Calu3 (cell line): Measurements from ENCODE around the gene MKI67. TPM values are rescaled to one million over a fixed set of nuclear protein-coding genes. Genes with fewer than 3 reads are reported as not detected.

Experiments
- BruUV-seq: library from RNA; stranded (reverse); fragments of 400-500 nt; replicated peaks from 2 replicates; lab custom pipeline; 2021; lab: Mats Ljungman, UMichigan
- CTCF ChIA-PET: fragments of 300-600 bp; sonication (Branson Sonifier 250); formaldehyde crosslinking; loops from one replicate; lab custom pipeline; 2022; ENCODE audit warnings: antibody characterized with exemption; lab: Charles Lee
- DNase-seq: peaks from one replicate; pipeline ENCODE4 v3.0.0; 2022
- H3K27ac Mint-ChIP-seq: one replicate; pipeline ENCODE4 v1.8.0; 2022; ENCODE audit warnings: mixed read lengths; ENCODE audit not compliant: unreplicated experiment
- H3K27me3 Mint-ChIP-seq: one replicate; pipeline ENCODE4 v1.8.0; 2022; ENCODE audit warnings: mixed read lengths; ENCODE audit not compliant: unreplicated experiment
- H3K36me3 Mint-ChIP-seq: one replicate; pipeline ENCODE4 v1.8.0; 2022; ENCODE audit warnings: mild to moderate bottlenecking, moderate library complexity, mixed read lengths; ENCODE audit not compliant: insufficient read depth, unreplicated experiment
- H3K4me1 Mint-ChIP-seq: one replicate; pipeline ENCODE4 v1.8.0; 2022; ENCODE audit warnings: mild to moderate bottlenecking, low read depth, mixed read lengths; ENCODE audit not compliant: unreplicated experiment
- H3K4me3 Mint-ChIP-seq: one replicate; pipeline ENCODE4 v1.8.0; 2022; ENCODE audit warnings: mild to moderate bottlenecking, low read depth, moderate library complexity, mixed read lengths; ENCODE audit not compliant: unreplicated experiment
- H3K9me3 Mint-ChIP-seq: one replicate; pipeline ENCODE4 v1.8.0; 2022; ENCODE audit warnings: low read depth, mixed read lengths; ENCODE audit not compliant: unreplicated experiment
- CTCF ChIP-seq: fragments of 200-600 bp; IDR thresholded peaks from one replicate; pipeline ENCODE4 v1.8.0; 2022; ENCODE audit warnings: antibody characterized with exemption; ENCODE audit not compliant: unreplicated experiment
- intact Hi-C: fragments of 100-400 bp; cut with micrococcal nuclease; formaldehyde crosslinking; loops from one replicate; pipeline ENCODE4 v1.10.0; 2022; ENCODE audit not compliant: unreplicated experiment
- total RNA-seq: library from RNA; stranded (reverse); gene quantifications from 2 replicates; pipeline ENCODE4 v1.2.3, GENCODE V29; 2022

Gene MKI67
- total RNA-seq, 1 experiment from 2014 or later: 87.8 TPM

- no peaks in the 10 kb centered on the region for H3K9me3 Mint-ChIP-seq
- no peak overlapping the region for H3K4me3 Mint-ChIP-seq
- CTCF ChIA-PET: interaction anchor here (0.6 to 0.7 kb wide), 2 partner anchors 161 to 181 kb away, joined by 3 to 9 read pairs; no protein-coding TSS in a partner anchor
- intact Hi-C loops: no loop called here
- no peak for TF ChIP-seq CTCF
- DNase-seq: no peak
- H3K4me1 Mint-ChIP-seq: no peaks in the 10 kb centered on the region
- H3K36me3 Mint-ChIP-seq: no peaks in the 10 kb centered on the region
- no peak overlapping the region for H3K27ac Mint-ChIP-seq
- H3K27me3 Mint-ChIP-seq: no peaks in the 10 kb centered on the region
- BruUV-seq: no TSS peak
These were observed 76.1 kb downstream of the MKI67 start for GRCh38 chr10:128050121-128050516.

GRCh38 chr10:128049226-128050120 is 76.8 kb downstream of the MKI67 start:
- BruUV-seq: no TSS peak
- no peak for TF ChIP-seq CTCF
- no peaks in the 10 kb centered on the region for H3K9me3 Mint-ChIP-seq

GRCh38 chr10:128048819-128049210 is 77.4 kb downstream of the MKI67 start:
- TF ChIP-seq CTCF: no peak
- no peak overlapping the region for H3K4me3 Mint-ChIP-seq
- H3K4me1 Mint-ChIP-seq: no peaks in the 10 kb centered on the region
- no peaks in the 10 kb centered on the region for H3K27me3 Mint-ChIP-seq
- no peaks in the 10 kb centered on the region for H3K36me3 Mint-ChIP-seq
- intact Hi-C loops: no loop called here
- CTCF ChIA-PET: interaction anchor here (0.9 to 1.2 kb wide), 2 partner anchors 20 to 36 kb away, joined by 6 to 7 read pairs; no protein-coding TSS in a partner anchor
- no peak overlapping the region for H3K27ac Mint-ChIP-seq
- DNase-seq: no peak
- no TSS peak for BruUV-seq
- H3K9me3 Mint-ChIP-seq: no peaks in the 10 kb centered on the region

More at GRCh38 chr10:128049226-128050120, 76.8 kb downstream of the MKI67 start:
- H3K36me3 Mint-ChIP-seq: no peaks in the 10 kb centered on the region
- no peaks in the 10 kb centered on the region for H3K27me3 Mint-ChIP-seq
- H3K27ac Mint-ChIP-seq: no peak overlapping the region
- H3K4me1 Mint-ChIP-seq: no peaks in the 10 kb centered on the region
- no peak overlapping the region for H3K4me3 Mint-ChIP-seq
- intact Hi-C loops: no loop called here
- no peak for DNase-seq
- CTCF ChIA-PET: interaction anchor here (0.6 to 1.2 kb wide), 3 partner anchors 20 to 160 kb away, joined by 6 to 9 read pairs (median 7); no protein-coding TSS in a partner anchor

DNA sequence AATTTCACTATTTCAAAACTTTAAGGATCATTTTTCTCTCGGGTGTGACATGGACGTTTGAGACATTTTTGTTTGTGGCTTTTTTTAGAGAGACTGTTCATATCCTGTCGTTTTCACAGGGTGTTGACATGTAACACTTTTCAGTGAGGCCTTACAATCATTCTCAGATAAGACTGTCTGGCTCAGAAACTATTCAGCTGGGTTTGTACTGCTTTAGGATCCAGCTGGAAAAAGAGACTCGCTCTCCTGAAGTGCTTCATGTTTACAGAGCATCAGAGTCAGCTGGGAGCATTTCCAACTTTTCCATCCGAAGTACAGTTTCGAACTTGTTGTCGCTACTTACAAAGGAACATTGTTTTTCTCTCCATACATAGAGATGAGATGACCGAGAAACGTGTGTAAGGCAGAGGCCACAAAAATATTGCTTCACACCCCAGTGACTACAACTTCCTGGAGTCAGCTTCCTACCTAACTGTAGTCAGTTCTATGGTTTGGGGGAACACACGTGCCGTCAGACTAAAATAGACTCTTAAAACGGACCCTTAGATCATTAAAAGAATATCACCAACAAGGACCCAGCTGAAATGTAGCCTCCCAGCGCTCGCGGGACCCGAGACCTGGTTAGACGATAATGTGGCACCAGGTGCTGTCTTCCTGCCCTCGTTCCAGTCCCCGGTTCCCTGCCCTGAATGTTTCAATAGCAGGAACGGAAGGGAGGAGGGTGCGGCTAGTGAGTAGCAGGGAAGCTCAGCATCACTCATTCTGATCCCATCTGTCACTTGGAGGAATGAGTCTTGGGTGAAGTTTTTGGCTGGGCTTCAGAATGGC is 78.0 kb downstream of the MKI67 start:
- no peak overlapping the region for H3K27ac Mint-ChIP-seq
- no peak for TF ChIP-seq CTCF
- BruUV-seq: TSS peak; percentile 41
- intact Hi-C loops: no loop called here
- no peaks in the 10 kb centered on the region for H3K27me3 Mint-ChIP-seq
- H3K4me3 Mint-ChIP-seq: no peak overlapping the region
- H3K9me3 Mint-ChIP-seq: no peaks in the 10 kb centered on the region
- no peak for DNase-seq
- H3K4me1 Mint-ChIP-seq: no peaks in the 10 kb centered on the region
- no peaks in the 10 kb centered on the region for H3K36me3 Mint-ChIP-seq
- CTCF ChIA-PET: interaction anchor here (0.7 to 1.2 kb wide), 4 partner anchors 21 to 1146 kb away, joined by 3 to 7 read pairs (median 5); no protein-coding TSS in a partner anchor
